H1 (cell line): ENCODE data around the gene ATP4A. TPM values are rescaled to one million over a fixed set of nuclear protein-coding genes. Genes with fewer than 3 reads are reported as not detected.

Experiments used
- HDAC6 ChIP-seq: IDR thresholded peaks from one replicate; pipeline ENCODE4 v1.7.1; 2012; ENCODE audit warnings: low read depth, mild to moderate bottlenecking, inconsistent platforms, low read length, moderate library complexity
- POU5F1 ChIP-seq: IDR thresholded peaks from 2 replicates; pipeline ENCODE4 v1.6.1; 2011; ENCODE audit warnings: low read depth, mild to moderate bottlenecking, low read length, moderate library complexity
- SP4 ChIP-seq: IDR thresholded peaks from 2 replicates; pipeline ENCODE4 v1.6.1; 2012; ENCODE audit warnings: low read length, inconsistent platforms
- SRF ChIP-seq: IDR thresholded peaks from 2 replicates; pipeline ENCODE4 v1.6.1; 2011; ENCODE audit warnings: mild to moderate bottlenecking, low read depth, low read length, moderate library complexity
- polyA plus RNA-seq, 7 experiments: library from polyadenylated mRNA; depleted of rRNA in 3 of 7; stranded (reverse) in 5 of 7; unstranded in 2 of 7; fragments of >200 nt in 5 of 7; fragments of 200-250 nt in 2 of 7; gene quantifications; 1 replicate in 5 of 7; 2 replicates in 1 of 7; 4 replicates in 1 of 7; pipeline versions ENCODE4 v1.2.1 to v1.2.3, GENCODE V29; 2011 to 2013; ENCODE audit warnings: missing spikeins in 2 of 7, mixed read lengths in 2 of 7
- total RNA-seq: library from RNA; stranded (reverse); fragmentation: NEBNext Ultra II Directional; extraction: Animal tissue kit (Norgen Biotek cat#: 25700); gene quantifications from 2 replicates; pipeline ENCODE4 v1.2.1, GENCODE V29; 2021
- TF ChIP-seq, protein P1 (sequence below): fragments of 300-600 bp; sonication (generic); IDR thresholded peaks from 2 replicates; pipeline ENCODE4 v1.7.1; 2012; ENCODE audit warnings: low read length, moderate library complexity, mild to moderate bottlenecking, inconsistent platforms; ENCODE audit not compliant: insufficient replicate concordance
- TF ChIP-seq, protein P2 (sequence below): IDR thresholded peaks from 2 replicates; pipeline ENCODE4 v1.6.1; 2011; ENCODE audit warnings: low read length, improper control_type of control experiment
- TF ChIP-seq, protein P3 (sequence below): IDR thresholded peaks from 2 replicates; pipeline ENCODE4 v1.6.1; 2012; ENCODE audit warnings: low read length, inconsistent platforms

The ATP4A gene
- total and polyA plus RNA-seq, 2 of the 8 experiments (the other 6 are each of a cell fraction or from before 2014, with no cell fraction given), result 0.50 to 1.2 TPM

DNA sequence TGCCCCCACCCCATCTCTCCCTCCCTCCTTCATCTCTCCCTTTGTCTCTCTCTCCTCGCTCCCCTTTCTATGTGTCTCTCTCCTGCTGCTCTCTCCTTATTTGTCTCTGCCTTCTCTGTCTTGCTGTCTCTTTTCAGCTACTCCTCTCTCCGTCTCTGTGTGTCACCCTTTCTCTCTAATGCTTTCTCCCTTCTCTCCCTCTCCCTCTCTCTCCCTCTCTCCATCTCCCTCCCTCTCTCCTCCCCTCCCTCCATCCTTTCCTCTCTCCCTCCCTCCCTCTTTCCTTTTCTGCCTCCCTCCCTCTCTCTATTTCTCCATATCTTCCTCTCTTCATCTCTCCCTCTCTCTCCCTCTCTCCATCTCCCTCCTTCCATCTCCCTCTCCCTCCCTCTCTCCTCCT, 682 bp downstream of the ATP4A start (continued):
- TF ChIP-seq, protein P1, sequence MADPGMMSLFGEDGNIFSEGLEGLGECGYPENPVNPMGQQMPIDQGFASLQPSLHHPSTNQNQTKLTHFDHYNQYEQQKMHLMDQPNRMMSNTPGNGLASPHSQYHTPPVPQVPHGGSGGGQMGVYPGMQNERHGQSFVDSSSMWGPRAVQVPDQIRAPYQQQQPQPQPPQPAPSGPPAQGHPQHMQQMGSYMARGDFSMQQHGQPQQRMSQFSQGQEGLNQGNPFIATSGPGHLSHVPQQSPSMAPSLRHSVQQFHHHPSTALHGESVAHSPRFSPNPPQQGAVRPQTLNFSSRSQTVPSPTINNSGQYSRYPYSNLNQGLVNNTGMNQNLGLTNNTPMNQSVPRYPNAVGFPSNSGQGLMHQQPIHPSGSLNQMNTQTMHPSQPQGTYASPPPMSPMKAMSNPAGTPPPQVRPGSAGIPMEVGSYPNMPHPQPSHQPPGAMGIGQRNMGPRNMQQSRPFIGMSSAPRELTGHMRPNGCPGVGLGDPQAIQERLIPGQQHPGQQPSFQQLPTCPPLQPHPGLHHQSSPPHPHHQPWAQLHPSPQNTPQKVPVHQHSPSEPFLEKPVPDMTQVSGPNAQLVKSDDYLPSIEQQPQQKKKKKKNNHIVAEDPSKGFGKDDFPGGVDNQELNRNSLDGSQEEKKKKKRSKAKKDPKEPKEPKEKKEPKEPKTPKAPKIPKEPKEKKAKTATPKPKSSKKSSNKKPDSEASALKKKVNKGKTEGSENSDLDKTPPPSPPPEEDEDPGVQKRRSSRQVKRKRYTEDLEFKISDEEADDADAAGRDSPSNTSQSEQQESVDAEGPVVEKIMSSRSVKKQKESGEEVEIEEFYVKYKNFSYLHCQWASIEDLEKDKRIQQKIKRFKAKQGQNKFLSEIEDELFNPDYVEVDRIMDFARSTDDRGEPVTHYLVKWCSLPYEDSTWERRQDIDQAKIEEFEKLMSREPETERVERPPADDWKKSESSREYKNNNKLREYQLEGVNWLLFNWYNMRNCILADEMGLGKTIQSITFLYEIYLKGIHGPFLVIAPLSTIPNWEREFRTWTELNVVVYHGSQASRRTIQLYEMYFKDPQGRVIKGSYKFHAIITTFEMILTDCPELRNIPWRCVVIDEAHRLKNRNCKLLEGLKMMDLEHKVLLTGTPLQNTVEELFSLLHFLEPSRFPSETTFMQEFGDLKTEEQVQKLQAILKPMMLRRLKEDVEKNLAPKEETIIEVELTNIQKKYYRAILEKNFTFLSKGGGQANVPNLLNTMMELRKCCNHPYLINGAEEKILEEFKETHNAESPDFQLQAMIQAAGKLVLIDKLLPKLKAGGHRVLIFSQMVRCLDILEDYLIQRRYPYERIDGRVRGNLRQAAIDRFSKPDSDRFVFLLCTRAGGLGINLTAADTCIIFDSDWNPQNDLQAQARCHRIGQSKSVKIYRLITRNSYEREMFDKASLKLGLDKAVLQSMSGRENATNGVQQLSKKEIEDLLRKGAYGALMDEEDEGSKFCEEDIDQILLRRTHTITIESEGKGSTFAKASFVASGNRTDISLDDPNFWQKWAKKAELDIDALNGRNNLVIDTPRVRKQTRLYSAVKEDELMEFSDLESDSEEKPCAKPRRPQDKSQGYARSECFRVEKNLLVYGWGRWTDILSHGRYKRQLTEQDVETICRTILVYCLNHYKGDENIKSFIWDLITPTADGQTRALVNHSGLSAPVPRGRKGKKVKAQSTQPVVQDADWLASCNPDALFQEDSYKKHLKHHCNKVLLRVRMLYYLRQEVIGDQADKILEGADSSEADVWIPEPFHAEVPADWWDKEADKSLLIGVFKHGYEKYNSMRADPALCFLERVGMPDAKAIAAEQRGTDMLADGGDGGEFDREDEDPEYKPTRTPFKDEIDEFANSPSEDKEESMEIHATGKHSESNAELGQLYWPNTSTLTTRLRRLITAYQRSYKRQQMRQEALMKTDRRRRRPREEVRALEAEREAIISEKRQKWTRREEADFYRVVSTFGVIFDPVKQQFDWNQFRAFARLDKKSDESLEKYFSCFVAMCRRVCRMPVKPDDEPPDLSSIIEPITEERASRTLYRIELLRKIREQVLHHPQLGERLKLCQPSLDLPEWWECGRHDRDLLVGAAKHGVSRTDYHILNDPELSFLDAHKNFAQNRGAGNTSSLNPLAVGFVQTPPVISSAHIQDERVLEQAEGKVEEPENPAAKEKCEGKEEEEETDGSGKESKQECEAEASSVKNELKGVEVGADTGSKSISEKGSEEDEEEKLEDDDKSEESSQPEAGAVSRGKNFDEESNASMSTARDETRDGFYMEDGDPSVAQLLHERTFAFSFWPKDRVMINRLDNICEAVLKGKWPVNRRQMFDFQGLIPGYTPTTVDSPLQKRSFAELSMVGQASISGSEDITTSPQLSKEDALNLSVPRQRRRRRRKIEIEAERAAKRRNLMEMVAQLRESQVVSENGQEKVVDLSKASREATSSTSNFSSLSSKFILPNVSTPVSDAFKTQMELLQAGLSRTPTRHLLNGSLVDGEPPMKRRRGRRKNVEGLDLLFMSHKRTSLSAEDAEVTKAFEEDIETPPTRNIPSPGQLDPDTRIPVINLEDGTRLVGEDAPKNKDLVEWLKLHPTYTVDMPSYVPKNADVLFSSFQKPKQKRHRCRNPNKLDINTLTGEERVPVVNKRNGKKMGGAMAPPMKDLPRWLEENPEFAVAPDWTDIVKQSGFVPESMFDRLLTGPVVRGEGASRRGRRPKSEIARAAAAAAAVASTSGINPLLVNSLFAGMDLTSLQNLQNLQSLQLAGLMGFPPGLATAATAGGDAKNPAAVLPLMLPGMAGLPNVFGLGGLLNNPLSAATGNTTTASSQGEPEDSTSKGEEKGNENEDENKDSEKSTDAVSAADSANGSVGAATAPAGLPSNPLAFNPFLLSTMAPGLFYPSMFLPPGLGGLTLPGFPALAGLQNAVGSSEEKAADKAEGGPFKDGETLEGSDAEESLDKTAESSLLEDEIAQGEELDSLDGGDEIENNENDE, result no peak
- TF ChIP-seq, protein P2, sequence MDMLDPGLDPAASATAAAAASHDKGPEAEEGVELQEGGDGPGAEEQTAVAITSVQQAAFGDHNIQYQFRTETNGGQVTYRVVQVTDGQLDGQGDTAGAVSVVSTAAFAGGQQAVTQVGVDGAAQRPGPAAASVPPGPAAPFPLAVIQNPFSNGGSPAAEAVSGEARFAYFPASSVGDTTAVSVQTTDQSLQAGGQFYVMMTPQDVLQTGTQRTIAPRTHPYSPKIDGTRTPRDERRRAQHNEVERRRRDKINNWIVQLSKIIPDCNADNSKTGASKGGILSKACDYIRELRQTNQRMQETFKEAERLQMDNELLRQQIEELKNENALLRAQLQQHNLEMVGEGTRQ, result no peak
- TF ChIP-seq POU5F1 (no peak), SP4 (no peak), HDAC6 (no peak), SRF (no peak)
- TF ChIP-seq, protein P3, sequence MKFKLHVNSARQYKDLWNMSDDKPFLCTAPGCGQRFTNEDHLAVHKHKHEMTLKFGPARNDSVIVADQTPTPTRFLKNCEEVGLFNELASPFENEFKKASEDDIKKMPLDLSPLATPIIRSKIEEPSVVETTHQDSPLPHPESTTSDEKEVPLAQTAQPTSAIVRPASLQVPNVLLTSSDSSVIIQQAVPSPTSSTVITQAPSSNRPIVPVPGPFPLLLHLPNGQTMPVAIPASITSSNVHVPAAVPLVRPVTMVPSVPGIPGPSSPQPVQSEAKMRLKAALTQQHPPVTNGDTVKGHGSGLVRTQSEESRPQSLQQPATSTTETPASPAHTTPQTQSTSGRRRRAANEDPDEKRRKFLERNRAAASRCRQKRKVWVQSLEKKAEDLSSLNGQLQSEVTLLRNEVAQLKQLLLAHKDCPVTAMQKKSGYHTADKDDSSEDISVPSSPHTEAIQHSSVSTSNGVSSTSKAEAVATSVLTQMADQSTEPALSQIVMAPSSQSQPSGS, result no peak
